ENCODE data around the gene CERS6. TPM values are rescaled to one million over a fixed set of nuclear protein-coding genes. Genes with fewer than 3 reads are reported as not detected.

CERS6 gene
- total RNA-seq, 1 donor from 2014 or later = 66.5 TPM

DNA sequence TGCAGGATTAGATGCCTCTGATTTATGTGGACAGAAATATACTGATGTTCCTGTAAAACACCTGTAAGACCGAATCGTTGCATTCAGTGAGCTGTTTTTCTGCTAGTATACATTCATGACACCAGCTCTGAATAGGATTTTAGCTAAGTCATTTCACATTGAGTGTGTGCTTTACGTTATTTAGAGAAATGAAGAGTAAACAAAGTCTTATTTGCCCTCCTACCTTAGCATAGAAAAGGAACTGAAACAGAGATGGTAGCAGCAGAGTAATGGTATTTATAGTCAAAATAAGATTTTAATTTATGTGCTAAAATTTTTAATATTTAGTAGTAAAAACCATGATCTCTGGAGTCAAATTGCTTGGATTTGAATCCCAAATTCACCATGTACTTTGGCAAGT, 168.0 kb downstream of the CERS6 start:
- TF ChIP-seq, protein P1, sequence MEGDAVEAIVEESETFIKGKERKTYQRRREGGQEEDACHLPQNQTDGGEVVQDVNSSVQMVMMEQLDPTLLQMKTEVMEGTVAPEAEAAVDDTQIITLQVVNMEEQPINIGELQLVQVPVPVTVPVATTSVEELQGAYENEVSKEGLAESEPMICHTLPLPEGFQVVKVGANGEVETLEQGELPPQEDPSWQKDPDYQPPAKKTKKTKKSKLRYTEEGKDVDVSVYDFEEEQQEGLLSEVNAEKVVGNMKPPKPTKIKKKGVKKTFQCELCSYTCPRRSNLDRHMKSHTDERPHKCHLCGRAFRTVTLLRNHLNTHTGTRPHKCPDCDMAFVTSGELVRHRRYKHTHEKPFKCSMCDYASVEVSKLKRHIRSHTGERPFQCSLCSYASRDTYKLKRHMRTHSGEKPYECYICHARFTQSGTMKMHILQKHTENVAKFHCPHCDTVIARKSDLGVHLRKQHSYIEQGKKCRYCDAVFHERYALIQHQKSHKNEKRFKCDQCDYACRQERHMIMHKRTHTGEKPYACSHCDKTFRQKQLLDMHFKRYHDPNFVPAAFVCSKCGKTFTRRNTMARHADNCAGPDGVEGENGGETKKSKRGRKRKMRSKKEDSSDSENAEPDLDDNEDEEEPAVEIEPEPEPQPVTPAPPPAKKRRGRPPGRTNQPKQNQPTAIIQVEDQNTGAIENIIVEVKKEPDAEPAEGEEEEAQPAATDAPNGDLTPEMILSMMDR (IDR thresholded peaks at IDR 0.05; ENCODE audit: unreplicated experiment) = no peak
- H3K4me3 Mint-ChIP-seq = no peak overlapping the region
- DNase-seq (ENCODE audit: low spot score in 2 of 2, unreplicated experiment in 2 of 2) = no peak
- no peak overlapping the region for H3K27ac Mint-ChIP-seq
- peaks cover 2% of the 10 kb centered on the region for H3K36me3 Mint-ChIP-seq
- peaks cover 36% of the 10 kb centered on the region for H3K4me1 Mint-ChIP-seq
- no peaks in the 10 kb centered on the region for H3K27me3 Mint-ChIP-seq (ENCODE audit: low read depth)
- no peaks in the 10 kb centered on the region for H3K9me3 Mint-ChIP-seq

DNA sequence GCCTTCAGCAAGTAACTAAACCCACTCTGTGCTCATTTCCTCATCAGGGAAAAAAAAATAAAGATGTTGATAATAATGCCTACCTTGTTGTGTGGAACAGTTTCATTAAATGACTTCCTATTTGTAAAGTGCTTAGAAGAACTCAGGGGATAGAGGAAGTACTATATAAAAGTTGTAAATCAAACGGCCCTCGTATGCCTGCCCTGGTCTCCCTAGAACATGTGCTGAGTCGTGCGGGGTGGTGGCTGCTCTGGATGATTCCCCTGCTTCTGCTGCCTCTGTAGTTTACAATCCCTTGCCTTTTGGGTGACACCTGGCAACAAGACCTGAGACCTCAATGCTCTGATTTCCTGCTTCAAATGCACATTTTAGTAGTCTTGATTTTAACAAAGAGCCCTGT, 170.0 kb downstream of the CERS6 start:
- H3K27me3 Mint-ChIP-seq (ENCODE audit: low read depth) = no peaks in the 10 kb centered on the region
- no peak overlapping the region for H3K4me3 Mint-ChIP-seq
- H3K27ac Mint-ChIP-seq = peak overlapping the region; percentile 44
- TF ChIP-seq, protein P1 (IDR thresholded peaks at IDR 0.05; ENCODE audit: unreplicated experiment) = no peak
- peaks cover 5% of the 10 kb centered on the region for H3K36me3 Mint-ChIP-seq
- H3K4me1 Mint-ChIP-seq = peaks cover 36% of the 10 kb centered on the region
- peaks cover 3% of the 10 kb centered on the region for H3K9me3 Mint-ChIP-seq
- no peak for DNase-seq (ENCODE audit: low spot score in 2 of 2, unreplicated experiment in 2 of 2)

DNA sequence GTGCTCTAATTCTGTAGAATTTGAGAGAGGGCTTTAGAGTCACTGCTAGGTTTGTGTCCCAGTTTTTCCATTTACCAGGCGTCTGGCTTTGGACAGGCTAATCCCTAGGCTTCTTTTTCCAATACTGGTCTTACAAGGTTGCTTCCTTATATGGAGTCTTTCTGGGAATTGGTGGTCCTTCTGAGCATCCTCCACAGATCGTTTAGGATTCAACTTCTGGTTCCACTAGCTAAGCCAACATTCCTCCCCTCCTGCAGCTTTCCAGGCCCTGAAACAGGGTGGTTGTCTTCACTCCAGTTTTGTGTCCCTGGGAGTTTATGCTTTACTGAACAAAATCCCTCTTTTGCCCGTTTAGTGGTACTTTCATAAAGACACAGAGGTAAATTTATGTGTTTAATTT, 170.6 kb downstream of the CERS6 start:
- H3K9me3 Mint-ChIP-seq = peaks cover 3% of the 10 kb centered on the region
- H3K4me3 Mint-ChIP-seq = no peak overlapping the region
- peaks cover 5% of the 10 kb centered on the region for H3K36me3 Mint-ChIP-seq
- H3K27me3 Mint-ChIP-seq (ENCODE audit: low read depth) = no peaks in the 10 kb centered on the region
- TF ChIP-seq, protein P1 (IDR thresholded peaks at IDR 0.05; ENCODE audit: unreplicated experiment) = no peak
- DNase-seq (ENCODE audit: low spot score in 2 of 2, unreplicated experiment in 2 of 2) = no peak
- peaks cover 36% of the 10 kb centered on the region for H3K4me1 Mint-ChIP-seq
- no peak overlapping the region for H3K27ac Mint-ChIP-seq

DNA sequence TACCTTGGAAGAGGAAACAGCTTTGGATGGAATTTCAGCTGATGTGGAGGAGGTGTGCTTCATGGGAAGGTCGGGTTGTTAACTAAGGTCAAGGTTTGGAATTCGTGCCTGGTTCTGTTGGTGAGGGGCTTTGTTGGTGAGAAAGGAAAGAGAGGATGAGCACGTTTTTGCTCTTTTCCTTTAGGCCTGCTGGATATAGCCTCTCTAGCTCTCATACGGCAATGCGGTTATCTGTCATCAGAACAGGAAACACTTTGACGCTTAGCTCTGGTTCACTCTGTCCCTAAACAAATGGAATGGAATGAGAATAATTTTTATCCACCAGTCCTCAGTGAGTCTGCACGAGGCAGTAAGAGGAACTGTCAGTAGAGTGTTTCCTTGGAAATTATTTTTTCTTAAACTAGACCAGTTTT, 176.6 kb downstream of the CERS6 start:
- DNase-seq (ENCODE audit: low spot score in 2 of 2, unreplicated experiment in 2 of 2) = no peak
- Mint-ChIP-seq H3K4me1 (peaks cover 39% of the 10 kb centered on the region), H3K27me3 (ENCODE audit: low read depth) (no peaks in the 10 kb centered on the region), H3K9me3 (peaks cover 3% of the 10 kb centered on the region), H3K36me3 (peaks cover 3% of the 10 kb centered on the region), H3K4me3 (no peak overlapping the region), H3K27ac (peak overlapping the region; percentile 88)
- TF ChIP-seq, protein P1 (IDR thresholded peaks at IDR 0.05; ENCODE audit: unreplicated experiment) = no peak

DNA sequence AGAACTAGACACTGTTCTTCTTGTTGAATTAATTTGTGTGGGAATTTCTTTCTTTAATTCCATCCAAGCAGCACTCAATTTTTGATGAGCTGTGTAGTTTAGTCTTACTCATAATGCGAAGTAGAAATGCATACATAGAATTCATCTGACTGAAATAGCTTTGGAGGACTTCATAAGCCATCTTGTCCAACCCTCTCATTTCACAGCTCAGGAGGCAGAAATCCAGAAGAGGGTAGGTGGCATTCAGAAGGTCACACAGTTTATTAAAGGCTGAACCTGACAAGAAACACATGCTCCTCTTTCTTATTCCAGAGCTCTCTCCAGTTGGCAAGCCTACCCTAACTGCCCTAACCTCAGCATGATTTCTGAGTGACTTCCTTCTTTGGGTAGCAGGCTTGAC, 177.1 kb downstream of the CERS6 start:
- no peak for DNase-seq (ENCODE audit: low spot score in 2 of 2, unreplicated experiment in 2 of 2)
- no peak overlapping the region for H3K27ac Mint-ChIP-seq
- peaks cover 39% of the 10 kb centered on the region for H3K4me1 Mint-ChIP-seq

More for the DNA sequence above, 177.1 kb downstream of the CERS6 start:
- TF ChIP-seq, protein P1 (IDR thresholded peaks at IDR 0.05; ENCODE audit: unreplicated experiment) = no peak
- no peak overlapping the region for H3K4me3 Mint-ChIP-seq
- no peaks in the 10 kb centered on the region for H3K27me3 Mint-ChIP-seq (ENCODE audit: low read depth)
- H3K9me3 Mint-ChIP-seq = peaks cover 3% of the 10 kb centered on the region
- peaks cover 3% of the 10 kb centered on the region for H3K36me3 Mint-ChIP-seq
